AG08395 (cell line): ENCODE results near the gene KIFAP3.

ENCODE experiments used
- DNase-seq: peaks from one replicate; pipeline ENCODE4 v3.0.0; 2012; ENCODE audit warnings: mixed read lengths, low spot score

The KIFAP3 gene

DNA sequence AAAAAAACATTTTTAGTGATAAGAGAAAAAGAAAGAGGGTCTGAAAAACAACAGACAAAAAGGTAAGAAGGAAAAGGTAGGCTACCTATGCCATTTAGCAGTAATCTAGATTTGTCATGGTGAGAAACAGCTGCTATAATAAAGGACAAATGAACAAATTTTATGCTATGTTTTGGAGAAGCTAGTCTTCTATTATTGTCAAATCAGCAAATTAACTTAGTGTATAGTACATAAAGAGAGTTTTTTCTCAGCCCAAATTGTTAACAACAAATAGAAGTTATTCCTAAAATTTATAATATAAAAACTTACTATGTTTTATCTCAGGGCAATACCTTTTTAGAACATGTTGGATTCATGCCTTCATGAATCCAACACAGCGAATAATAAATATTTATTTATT is 88.7 kb downstream of the KIFAP3 start:
- DNase-seq = no peak

DNA sequence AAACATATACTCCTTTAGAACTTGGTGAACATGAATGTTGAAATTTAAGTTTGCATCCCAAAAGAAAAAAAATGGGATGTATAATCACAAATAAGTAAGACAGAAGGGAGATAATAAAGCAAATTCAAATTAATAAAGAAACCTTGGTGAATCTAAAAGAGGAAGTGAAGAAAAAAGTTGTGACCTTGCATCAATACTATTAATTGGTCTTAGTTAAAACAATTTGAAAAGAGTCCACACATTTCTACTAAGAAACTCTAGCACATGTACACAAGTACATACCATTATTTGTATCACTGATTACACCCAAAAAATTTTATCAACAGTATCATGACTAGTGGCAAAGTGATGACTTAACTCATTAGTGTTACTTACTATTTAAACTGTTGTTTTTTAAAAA is 100.4 kb downstream of the KIFAP3 start:
- no peak for DNase-seq

DNA sequence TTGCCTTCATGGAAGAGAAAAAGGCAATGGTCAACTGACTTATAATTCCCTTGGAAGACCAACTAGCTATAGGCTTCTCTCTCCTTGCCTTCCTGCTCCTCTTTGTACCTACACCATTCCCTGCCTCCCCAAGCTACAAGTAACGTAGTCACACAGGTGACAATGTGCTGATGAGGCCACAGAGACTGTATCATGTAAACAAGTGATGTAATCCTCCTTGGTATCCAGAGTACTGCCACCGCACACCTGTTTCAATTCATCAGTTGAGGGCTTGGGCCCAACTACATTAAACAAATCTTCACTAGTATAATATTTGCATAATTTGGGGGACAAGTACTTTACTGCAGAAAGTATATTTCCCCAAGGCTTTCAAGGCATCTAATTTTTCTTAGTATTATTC is 104.4 kb downstream of the KIFAP3 start:
- DNase-seq = no peak

DNA sequence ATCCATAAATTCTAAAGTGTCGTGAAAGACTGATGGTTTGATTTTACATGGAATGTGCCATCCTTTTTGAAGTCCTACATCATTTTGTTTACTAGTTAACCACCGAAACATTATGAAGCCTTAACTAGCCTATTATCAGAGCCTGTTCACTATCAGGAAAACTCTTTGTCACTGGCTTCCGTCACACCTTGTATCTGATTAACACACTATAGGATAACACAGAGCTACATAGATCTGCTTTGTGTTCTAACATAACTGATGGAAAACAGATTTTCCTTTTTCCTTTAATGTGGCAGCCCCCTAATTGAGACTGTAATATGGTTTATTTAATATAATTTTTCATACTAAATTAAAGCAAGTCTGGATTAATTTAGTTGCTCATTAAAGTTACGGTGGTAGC is 106.3 kb downstream of the KIFAP3 start:
- DNase-seq = no peak

DNA sequence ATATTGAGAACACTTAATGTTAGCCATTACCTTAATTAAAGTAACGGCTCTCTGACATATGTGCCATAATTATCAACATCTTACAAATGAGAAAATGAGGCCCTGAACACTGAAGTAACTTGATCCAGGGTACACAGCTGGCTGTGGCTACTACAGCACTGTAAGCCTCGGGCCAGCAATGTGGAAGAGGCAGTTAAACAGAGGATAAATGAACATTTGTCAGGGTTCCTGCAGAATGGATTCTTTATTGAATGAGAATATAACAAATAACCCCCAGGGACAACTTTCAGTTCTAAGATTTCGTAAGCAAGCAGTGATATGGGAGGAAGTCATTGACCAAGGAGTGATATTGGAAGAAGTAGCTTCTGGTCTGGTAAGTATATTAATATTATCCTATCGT is 110.3 kb downstream of the KIFAP3 start:
- no peak for DNase-seq

DNA sequence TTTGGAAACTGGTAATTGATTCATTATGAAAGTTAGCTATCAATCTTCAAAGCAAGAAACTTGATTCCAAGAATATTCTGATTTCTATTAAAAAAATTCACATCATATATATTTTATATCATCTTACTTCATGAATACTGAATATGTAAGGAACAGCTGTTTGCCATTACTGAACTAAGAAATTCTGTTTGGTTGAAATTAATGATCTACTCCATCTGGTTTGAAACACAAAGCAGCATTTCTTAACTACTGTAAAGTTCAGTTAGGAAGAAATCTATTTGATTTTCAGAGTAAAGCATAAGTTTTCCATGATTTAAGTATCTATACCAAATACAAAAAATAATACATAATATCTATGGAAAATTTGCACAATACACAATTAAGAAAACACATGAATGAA is 114.8 kb downstream of the KIFAP3 start:
- no peak for DNase-seq

DNA sequence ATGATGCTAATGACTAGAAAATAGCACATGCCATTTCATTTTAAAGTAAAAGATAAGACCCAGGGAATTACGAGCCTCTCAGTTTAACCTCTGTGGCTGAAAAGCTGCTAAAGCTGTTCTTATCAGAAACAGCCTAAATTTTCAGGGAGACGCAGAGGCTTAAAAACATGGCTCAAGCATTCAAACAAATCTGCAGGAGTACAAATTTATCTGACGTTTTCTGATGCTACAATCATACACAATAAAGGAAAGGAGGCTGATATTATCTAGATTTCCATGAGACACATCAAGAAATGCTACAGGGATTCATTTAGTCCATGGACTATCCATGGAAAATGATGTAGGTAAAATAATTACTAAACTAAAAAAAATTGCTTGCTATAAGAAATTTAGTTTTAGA is 115.5 kb downstream of the KIFAP3 start:
- DNase-seq = no peak

DNA sequence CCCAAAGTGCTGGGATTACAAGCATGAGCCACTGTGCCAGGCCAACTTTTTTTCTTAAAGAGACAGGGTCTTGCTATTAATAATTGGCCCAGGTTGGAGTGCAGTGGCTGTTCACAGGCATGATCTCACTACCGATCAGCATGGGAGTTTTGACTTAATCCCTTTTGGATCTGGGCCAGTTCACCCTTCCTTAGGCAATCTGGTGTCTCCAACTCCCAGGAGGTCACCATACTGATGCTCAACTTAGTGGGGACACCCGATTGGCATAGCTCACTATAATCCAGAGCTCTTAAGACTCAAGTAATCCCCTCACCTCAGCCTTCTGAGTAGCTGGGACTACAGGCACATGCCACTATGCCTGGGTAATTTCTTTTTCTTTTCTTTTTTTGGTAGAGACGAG is 116.6 kb downstream of the KIFAP3 start:
- no peak for DNase-seq

DNA sequence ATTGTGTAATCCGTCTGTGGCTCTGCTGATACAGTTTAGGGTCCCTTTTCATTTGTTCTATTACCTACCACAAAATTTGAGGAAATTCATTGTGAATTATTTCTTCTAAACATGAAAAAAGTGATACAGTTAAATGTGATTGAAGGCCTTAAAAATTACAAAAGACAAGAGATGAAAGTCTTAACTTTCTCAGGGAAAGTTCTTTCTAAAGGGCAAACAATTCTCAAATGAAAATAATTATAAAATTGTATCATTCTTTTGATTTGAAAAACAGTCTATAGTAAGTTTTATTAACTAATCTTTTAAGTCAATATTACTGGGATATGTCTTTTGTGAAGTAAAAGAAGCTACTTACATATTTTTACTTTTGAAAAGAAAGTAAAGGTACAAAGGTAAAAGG is 123.4 kb downstream of the KIFAP3 start:
- DNase-seq = no peak

DNA sequence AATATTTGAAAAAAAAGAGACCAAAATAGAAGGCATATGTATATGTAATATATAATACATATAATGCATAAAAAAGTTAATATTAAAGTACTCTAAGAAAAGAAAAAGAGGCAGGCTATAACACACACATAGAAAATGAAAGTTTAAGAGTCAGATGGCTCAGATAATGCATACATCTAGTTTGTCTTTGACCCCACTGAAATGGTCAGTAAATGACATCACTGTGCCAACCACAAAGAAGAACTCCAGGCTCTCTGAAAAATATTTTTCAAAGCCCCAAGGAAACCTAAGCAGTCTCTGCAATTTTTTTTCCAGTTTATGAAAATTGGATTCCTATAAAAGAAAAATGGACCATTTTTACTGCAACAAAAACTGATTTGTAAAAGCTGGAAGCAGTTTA is 125.4 kb downstream of the KIFAP3 start:
- peak; percentile 24 for DNase-seq

DNA sequence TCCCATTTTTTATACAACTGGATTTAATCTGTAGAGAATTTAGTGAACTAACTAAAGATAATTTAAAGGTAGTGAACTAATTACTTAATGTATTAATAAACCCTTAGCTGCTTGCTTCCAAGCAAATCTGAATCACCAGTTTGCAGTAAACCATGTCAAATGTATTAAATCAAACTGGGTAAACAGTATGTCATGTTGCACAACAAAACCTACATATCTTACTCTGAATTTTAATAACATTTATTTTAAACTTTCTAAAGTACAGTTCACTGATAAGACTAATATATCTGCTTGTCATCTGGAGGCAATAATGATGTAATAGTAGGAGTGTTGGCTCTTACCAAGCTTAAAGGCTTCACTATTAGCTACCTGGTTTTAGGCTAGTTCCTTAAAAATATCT is 128.3 kb downstream of the KIFAP3 start:
- DNase-seq = no peak

DNA sequence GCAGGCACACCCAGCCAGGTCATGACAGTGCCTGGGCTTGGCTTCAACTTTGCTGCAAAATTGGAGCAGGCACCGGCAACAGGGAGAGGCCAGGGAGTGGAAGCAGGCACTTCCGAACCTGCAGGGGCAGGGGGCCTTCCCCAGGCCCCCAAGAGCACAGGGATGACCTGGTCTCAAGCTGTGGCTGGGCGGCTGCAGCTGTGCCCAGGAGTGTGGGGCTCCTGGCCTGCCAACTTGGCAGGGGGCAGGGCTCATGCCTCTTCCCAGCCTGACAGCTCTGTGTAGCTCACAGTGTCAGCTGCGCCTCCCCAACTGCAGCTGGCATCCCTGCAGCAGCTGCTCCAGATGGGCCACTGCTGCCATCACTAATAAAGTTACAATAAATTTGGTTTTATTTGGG is 129.3 kb downstream of the KIFAP3 start:
- no peak for DNase-seq

DNA sequence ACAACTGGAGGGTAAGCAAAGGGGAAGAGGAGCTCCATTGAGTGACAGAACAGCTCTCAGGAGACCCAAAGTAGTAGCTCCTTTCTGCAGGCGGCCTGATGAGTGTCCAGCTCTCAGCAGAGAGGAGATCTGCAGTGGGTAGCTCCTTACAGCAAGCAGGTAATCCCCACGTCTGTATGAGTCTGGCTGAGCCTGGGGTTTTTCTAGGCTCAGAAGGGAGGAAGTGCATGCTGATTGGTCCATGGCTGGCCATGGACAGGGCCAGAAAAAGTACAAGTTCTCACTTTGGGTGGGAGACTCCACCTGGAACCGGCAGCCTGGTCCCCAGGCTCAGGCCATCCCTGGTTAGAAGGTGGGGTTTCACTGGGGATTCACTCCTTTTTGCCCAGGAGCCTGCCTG is 129.9 kb downstream of the KIFAP3 start:
- no peak for DNase-seq

DNA sequence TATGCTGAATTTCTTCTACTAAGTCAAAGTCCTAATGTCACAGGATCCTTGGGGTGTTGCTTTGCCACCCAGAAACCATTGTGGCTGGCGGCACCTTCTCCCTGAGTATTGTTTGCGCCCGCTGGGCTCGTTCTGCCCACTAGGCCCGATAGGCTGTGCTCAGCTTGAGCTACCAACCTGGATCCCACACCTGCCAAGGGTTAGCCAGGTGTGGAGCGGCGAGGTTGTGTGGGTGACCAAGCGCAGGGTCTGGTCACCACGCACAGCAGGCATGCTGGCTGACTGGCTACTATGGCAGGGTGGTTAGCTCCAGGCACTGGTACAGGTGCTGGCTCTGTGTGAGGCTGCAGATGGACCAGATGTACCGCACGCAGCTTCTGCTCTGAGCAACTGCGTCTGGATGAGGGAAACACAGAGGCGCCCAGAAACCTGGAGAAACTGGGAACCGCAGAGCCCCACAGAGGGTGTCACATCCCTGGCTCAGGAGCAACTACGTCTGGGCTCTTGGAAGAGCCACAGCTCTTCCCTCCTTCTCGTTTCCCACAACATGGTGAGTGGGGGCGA is 130.4 kb downstream of the KIFAP3 start:
- DNase-seq = no peak

DNA sequence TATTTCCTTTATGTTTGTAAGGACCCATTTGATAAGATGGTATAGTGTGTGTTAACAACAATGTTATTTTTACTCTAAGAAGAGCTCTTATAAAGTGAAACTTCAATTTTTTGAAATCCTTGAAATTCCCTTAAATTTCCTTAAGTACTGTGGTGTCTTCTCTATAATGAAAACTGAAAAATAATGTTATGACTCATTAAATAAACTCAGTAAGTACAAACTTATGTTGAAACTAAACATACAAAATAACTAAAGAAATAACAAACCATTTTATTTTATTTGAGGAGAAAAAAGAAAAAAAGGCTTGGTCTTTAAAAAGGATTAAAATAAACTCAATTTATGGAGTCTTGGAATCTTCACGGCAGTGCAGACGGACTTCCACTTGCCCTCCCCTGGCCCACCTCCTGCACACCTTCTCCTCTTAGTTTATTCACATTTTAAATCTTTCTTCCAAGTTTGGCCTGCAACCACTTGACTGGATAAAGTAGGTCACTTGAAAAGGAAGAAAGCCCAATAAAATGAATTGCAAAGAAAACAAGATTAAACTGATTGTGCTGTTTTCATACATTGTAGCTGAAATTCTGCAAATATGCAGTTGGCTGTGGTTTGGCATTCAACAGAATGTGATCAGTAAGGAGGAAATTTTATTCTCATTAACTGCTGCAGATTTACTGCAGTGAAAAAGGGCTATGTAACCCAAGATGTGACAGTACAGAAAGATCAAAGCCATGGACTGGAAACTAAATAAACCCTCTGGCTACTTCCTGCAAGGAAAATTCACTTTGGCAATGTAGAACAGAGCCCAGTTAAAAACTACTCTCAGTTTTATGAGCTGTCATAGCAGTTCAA is 132.3 kb downstream of the KIFAP3 start:
- peak; percentile 11 for DNase-seq

DNA sequence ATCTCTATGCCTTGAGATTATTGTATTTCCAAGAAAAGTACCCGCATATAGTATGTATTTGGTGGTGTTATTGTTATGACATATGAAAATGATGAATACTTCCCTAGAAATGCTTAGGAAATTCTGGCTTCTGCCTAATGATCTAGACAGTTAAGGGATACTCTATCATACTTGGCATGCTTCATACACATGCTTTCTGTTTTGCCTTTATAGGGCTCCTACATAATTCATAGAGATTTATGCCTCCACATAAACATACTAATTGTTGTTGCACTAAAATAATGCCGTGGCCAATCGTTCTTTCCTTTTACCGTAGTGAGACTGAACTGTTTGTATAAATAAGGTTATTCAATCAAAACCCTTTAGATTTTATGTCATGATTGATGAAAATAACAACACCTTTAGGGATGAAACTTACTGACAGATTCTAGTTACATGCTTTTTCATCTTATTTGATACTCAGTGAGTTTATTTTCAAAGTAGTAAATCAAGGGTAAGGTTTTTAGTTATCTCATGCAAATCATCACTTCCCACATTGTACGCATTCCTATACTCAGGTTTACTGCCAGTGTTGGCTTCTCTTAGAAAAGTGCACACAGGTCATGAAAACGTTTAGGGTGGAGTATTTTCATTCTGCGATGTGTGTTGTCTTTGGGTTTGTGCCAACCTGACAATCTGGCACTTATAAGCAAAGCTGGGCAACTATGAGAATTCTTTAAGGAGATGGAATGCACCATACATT is 140.3 kb downstream of the KIFAP3 start:
- DNase-seq = no peak

DNA sequence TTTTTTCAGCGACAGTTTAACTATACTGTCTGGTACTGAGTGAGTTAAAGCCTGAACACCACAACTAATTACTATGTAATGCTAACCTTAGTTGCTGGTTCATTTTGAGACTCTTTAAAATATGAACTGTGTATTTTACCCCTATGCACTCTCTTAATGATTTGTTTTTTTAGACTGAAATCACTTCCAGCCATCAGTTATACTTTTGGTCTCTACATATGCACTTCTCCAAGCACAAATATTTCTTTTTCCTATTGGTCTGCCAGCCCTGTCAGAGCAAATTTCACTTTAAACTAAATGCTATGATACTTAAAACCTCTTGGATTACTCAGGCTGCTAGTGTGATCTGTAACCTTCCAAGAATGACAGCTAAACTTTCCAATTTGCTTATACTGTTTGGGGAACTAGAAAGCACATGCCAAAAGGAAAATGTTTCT is 142.7 kb downstream of the KIFAP3 start:
- no peak for DNase-seq

DNA sequence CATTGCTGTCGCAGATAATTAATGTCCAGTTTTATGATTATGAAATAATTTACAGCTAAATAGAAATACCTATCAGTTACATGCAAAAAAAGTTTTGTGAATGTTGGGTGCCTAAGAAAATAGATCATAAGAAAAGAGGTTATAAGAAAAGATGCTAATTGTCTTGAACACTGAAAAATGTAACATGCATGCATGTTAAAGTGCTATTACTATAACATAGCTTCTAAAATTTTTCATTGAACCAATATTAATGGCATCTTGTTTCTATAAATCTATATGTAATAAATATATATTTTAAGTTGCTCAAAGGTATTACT is 145.3 kb downstream of the KIFAP3 start:
- DNase-seq = no peak

DNA sequence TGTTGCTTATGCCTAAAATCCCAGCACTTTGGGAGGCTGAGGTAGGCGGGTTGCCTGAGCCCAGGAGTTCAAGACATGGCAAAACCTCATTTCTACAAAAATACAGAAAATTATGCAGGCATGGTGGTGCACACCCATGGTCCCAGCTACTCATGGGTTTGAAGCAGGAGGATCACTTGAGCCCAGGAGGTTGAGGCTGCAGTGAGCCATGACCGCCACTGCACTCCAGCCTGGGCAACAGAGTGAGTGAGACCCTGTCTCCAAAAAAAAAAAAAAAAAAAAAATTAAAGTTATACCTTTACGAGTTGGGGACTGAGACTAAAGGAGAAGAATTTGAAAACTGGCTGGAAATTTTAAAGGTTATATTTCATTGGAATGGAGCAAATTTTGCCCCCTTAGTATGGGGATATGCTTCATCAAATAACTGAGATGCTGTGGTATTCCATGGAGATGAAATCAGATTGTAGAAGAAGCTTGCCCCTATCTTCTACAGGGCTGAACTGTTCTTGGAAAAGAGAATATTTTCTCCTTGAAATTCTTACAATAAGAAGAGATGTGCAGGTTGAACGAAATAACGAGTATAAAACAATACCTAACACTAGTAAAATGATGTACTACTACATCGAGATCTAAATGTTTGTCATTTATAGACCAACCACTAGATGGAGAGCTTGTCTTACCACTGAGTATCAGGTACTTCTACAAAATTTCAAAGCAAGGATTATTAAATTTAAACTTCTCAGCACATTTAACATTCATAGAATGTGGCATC is 145.9 kb downstream of the KIFAP3 start:
- DNase-seq = peak; percentile 56

DNA sequence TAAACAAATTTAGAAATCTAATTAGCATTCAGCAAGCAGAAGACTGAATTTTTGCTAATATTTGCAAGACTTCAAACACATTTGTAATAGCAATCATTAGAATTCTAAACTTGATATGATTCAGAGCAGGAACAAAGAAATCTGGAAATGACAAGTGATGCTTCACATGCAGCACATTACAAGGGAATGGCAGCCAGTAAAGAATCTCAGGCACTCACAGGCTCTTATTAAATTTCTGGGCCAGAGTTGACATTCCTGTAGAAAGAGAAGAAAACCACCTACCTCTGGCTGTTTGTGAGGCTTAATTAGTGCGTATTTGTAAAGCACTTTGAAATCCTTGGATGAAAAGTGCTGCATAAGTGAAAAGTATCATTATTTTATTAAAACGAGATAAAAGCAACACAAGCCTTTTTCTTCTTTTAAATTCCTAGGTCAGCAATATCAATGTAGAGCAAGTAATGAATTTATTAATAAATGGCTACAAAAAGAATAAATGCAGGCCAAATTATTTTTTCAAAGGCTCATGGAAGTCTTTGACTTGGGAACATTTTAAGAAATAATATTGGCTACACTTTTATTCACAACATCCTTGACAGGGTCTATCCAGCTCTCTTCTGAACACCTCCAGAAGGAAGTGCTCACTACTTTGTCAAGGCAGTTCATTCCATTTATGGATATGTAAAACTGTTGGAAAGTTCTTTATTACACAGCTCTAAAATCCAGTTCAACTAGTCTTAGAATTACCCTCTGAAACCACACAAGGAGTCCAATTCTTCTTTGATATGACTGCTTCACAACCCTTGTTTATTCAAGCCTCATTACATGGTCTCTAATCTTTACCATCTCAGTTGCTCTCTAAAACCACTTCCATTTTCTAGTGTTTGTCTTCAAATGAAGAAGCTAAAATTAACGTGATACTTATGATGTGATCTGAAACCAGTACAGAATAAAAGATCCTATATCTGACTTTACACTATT is 148.7 kb downstream of the KIFAP3 start:
- no peak for DNase-seq

DNA sequence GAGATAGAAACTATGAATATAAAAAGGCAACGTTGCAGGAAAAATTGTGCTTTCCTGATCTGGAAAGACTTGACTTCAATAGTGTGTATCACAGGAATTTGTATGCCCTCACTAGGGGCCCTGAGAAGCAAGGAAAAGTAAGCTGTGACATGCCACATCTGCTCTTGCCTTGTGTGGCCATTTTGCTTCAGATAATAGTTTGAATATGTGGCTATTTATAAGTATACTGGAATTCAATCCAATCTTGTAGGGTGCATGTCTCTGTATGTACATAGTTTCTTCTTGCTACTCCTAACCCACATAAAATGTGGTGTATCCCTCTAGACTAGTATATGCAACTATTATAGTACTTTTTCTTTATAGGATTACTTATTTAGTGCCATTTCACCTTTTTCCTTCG is 149.7 kb downstream of the KIFAP3 start:
- no peak for DNase-seq
